Sigmoid colon (tissue), 4 donors: ENCODE data around the gene CRNKL1.

Source experiments
- CTCF ChIP-seq, 4 experiments: fragments of 450-650 bp in 3 of 4; fragments of 200-600 bp in 1 of 4; IDR thresholded peaks; one replicate each; pipeline ENCODE4 v1.5.1; 2016 to 2019; ENCODE audit warnings: antibody characterized with exemption in 4 of 4, mild to moderate bottlenecking in 3 of 4, moderate library complexity in 2 of 4
- POLR2A ChIP-seq, 2 donors: fragments of 450-650 bp; IDR thresholded peaks; one replicate each; pipeline ENCODE4 v1.6.1; 2016; ENCODE audit warnings: antibody characterized with exemption in 2 of 2, mild to moderate bottlenecking in 2 of 2, moderate library complexity in 2 of 2
- POLR2AphosphoS5 ChIP-seq, 4 donors: sonication (generic); formaldehyde crosslinking; IDR thresholded peaks; one replicate each; pipeline ENCODE4 v1.6.1; 2017; ENCODE audit warnings: antibody characterized with exemption in 4 of 4

GRCh38 chr20:20089018-20089417 lies 36.8 kb upstream of the CRNKL1 start:
- no peak for TF ChIP-seq CTCF (IDR thresholded peaks at IDR 0.05)
- no peak for TF ChIP-seq POLR2A (IDR thresholded peaks at IDR 0.05)
- no peak for TF ChIP-seq POLR2AphosphoS5 (IDR thresholded peaks at IDR 0.05)
